Stomach (tissue), 9 donors: ENCODE data around the gene STARD8. TPM values are rescaled to one million over a fixed set of nuclear protein-coding genes. Genes with fewer than 3 reads are reported as not detected.

Experiments used
- DNase-seq, 2 donors: peaks; one replicate each; pipeline versions ENCODE4 v3.0.0 to v3.0.0-alpha.2; 2013 to 2019
- H3K27ac ChIP-seq, 5 donors: fragments of 200-600 bp in 4 of 5; sonication (generic) in 4 of 5; one replicate each; pipeline ENCODE4 v1.5.1; 2013 to 2019; ENCODE audit warnings: mild to moderate bottlenecking in 1 of 5, moderate library complexity in 1 of 5
- H3K27me3 ChIP-seq, 3 donors: fragments of 200-600 bp; sonication (generic); one replicate each; pipeline ENCODE4 v1.5.1; 2017 to 2019; ENCODE audit warnings: mixed run types in 1 of 3
- H3K36me3 ChIP-seq, 4 donors: fragments of 200-600 bp; sonication (generic); 1 replicate in 3 of 4; 2 replicates in 1 of 4; pipeline ENCODE4 v1.5.1; 2016 to 2019
- H3K4me1 ChIP-seq, 4 donors: fragments of 200-600 bp; sonication (generic); one replicate each; pipeline ENCODE4 v1.5.1; 2016 to 2019
- H3K4me3 ChIP-seq, 4 donors: fragments of 200-600 bp; sonication (generic) in 3 of 4; one replicate each; pipeline ENCODE4 v1.5.1; 2016 to 2019; ENCODE audit warnings: mild to moderate bottlenecking in 1 of 4
- H3K9me3 ChIP-seq, 4 donors: fragments of 200-600 bp; sonication (generic); one replicate each; pipeline ENCODE4 v1.5.1; 2016 to 2019
- CTCF ChIP-seq, 7 experiments: fragments of 450-650 bp in 4 of 7; fragments of 200-600 bp in 3 of 7; sonication (generic) in 3 of 7; IDR thresholded peaks; one replicate each; pipeline ENCODE4 v1.5.1; 2016 to 2019; ENCODE audit warnings: antibody characterized with exemption in 7 of 7, control low read depth in 2 of 7, mild to moderate bottlenecking in 1 of 7
- EP300 ChIP-seq: sonication (generic); formaldehyde crosslinking; IDR thresholded peaks from one replicate; pipeline ENCODE4 v1.6.1; 2017; ENCODE audit warnings: antibody characterized with exemption
- POLR2A ChIP-seq, 4 donors: fragments of 450-650 bp; IDR thresholded peaks; one replicate each; pipeline ENCODE4 v1.6.1; 2016; ENCODE audit warnings: antibody characterized with exemption in 4 of 4, control low read depth in 2 of 4, mild to moderate bottlenecking in 1 of 4, moderate library complexity in 1 of 4
- POLR2AphosphoS5 ChIP-seq, 3 donors: sonication (generic); formaldehyde crosslinking; IDR thresholded peaks; one replicate each; pipeline ENCODE4 v1.6.1; 2016; ENCODE audit warnings: antibody characterized with exemption in 3 of 3
- whole genome bisulfite sequencing, 5 donors: extraction: QIAGEN DNeasy Blood & Tissue Kit in 3 of 5; methylation state at CpG; one replicate each; pipeline versions ENCODE4 v1.1.5 to v1.1.7; 2013 to 2018; 5-methylcytosine and 5-hydroxymethylcytosine counted together
- intact Hi-C: fragments of 100-400 bp; cut with DNase I; formaldehyde crosslinking; loops from one replicate; pipeline ENCODE4 v1.15.1; 2023; ENCODE audit warnings: low total_unique reads
- polyA plus RNA-seq, 3 donors: library from polyadenylated mRNA; stranded (reverse); fragments of 200-250 nt; gene quantifications; one replicate each; pipeline ENCODE4 v1.2.3, GENCODE V29; 2013
- small RNA-seq, 4 donors: library from RNA; depleted of rRNA; stranded (forward); fragments of <200 nt; gene quantifications; one replicate each; pipeline ENCODE3, GENCODE V24; 2016
- total RNA-seq, 5 donors: library from RNA; depleted of rRNA; stranded (reverse); fragments of >200 nt; gene quantifications; one replicate each; pipeline versions ENCODE4 v1.1.0 to v1.2.3, GENCODE V29; 2014 to 2016
- donor health status: healthy with polysubstance abuse.
- donor health status: Bipolar disorder and iron deficiency.
- donor health status: healthy.

STARD8 gene
- total and polyA plus RNA-seq, 8 donors = 0.93 to 7.4 (median 2.6) TPM

- no peak overlapping the region for H3K4me3 ChIP-seq
- H3K27me3 ChIP-seq = peaks cover 0 to 9% (median 0%) of the 10 kb centered on the region in 3 donors
- H3K36me3 ChIP-seq = no peaks in the 10 kb centered on the region
- no peak for TF ChIP-seq EP300
- TF ChIP-seq POLR2AphosphoS5 (IDR thresholded peaks at IDR 0.05) = no peak
- no peak for TF ChIP-seq POLR2A (IDR thresholded peaks at IDR 0.05)
- TF ChIP-seq CTCF (IDR thresholded peaks at IDR 0.05) = no peak
- no peak overlapping the region for H3K27ac ChIP-seq
- DNase-seq = no peak
- H3K9me3 ChIP-seq = no peaks in the 10 kb centered on the region
- H3K4me1 ChIP-seq = peaks cover 0 to 10% (median 0%) of the 10 kb centered on the region in 4 donors
- WGBS, 5 donors = 75 to 90% (median 88%) methylated on average over 1 to 2 of the region's 2 CpGs
- intact Hi-C loops = no loop called here
Measured at GRCh38 chrX:68758671-68759070, 111.2 kb downstream of the STARD8 start.

GRCh38 chrX:68761086-68761485, 113.6 kb downstream of the STARD8 start:
- intact Hi-C loops = no loop called here
- Histone ChIP-seq H3K4me1 (peaks cover 0 to 10% (median 0%) of the 10 kb centered on the region in 4 donors), H3K4me3 (no peak overlapping the region), H3K36me3 (no peaks in the 10 kb centered on the region), H3K27ac (no peak overlapping the region), H3K27me3 (peaks cover 0 to 9% (median 0%) of the 10 kb centered on the region in 3 donors), H3K9me3 (no peaks in the 10 kb centered on the region)
- WGBS, 5 donors = 65 to 93% (median 89%) methylated on average over 2 of the region's 2 CpGs
- no peak for DNase-seq
- no peak for TF ChIP-seq POLR2AphosphoS5 (IDR thresholded peaks at IDR 0.05)
- TF ChIP-seq POLR2A (IDR thresholded peaks at IDR 0.05) = no peak
- TF ChIP-seq EP300 = no peak
- TF ChIP-seq CTCF (IDR thresholded peaks at IDR 0.05) = no peak

- Histone ChIP-seq H3K36me3 (no peaks in the 10 kb centered on the region), H3K27me3 (peaks cover 0 to 6% (median 0%) of the 10 kb centered on the region in 3 donors), H3K27ac (no peak overlapping the region), H3K9me3 (no peaks in the 10 kb centered on the region), H3K4me3 (no peak overlapping the region), H3K4me1 (peaks cover 0 to 10% (median 0%) of the 10 kb centered on the region in 4 donors)
- TF ChIP-seq POLR2AphosphoS5 (IDR thresholded peaks at IDR 0.05) (no peak), POLR2A (IDR thresholded peaks at IDR 0.05) (no peak), CTCF (IDR thresholded peaks at IDR 0.05) (no peak), EP300 (no peak)
- intact Hi-C loops = no loop called here
- DNase-seq = peak in 1 of 2 donors; percentile 35
Measured at GRCh38 chrX:68762766-68763165, 115.3 kb downstream of the STARD8 start.

- Histone ChIP-seq H3K27me3 (peaks cover 0 to 4% (median 0%) of the 10 kb centered on the region in 3 donors), H3K4me3 (no peak overlapping the region), H3K27ac (no peak overlapping the region), H3K36me3 (no peaks in the 10 kb centered on the region), H3K9me3 (no peaks in the 10 kb centered on the region), H3K4me1 (peaks cover 0 to 10% (median 0%) of the 10 kb centered on the region in 4 donors)
- DNase-seq = no peak
- TF ChIP-seq POLR2AphosphoS5 (IDR thresholded peaks at IDR 0.05) (no peak), EP300 (no peak), CTCF (IDR thresholded peaks at IDR 0.05) (no peak), POLR2A (IDR thresholded peaks at IDR 0.05) (no peak)
- intact Hi-C loops = no loop called here
- 77 to 93% (median 89%) methylated on average over 4 of the region's 4 CpGs for WGBS, 5 donors
Measured at GRCh38 chrX:68763481-68763880, 116.0 kb downstream of the STARD8 start.

Small RNAs within 50 kb of the gene (small RNA-seq; reads per million reads assigned to genes)
- gene COX6CP12 = 0 reads per million in 4 donors

Other genes starting within 250 kb of the STARD8 start
- gene OPHN1, start 214.2 kb upstream of the STARD8 start, total RNA-seq = 10 to 100 TPM in 3 of 5 donors, 1 to 10 TPM in 2; 4.5 to 76.4 (median 10.9) TPM
- 1 to 10 TPM in 2 of 3 donors, under 1 TPM in 1; 0.78 to 1.4 (median 1.1) TPM for gene OPHN1, start 214.2 kb upstream of the STARD8 start, polyA plus RNA-seq
- 10 to 100 TPM in 4 of 5 donors, 1 to 10 TPM in 1; 1.8 to 47.2 (median 31.4) TPM for gene YIPF6, start 148.6 kb upstream of the STARD8 start, total RNA-seq
- gene YIPF6, start 148.6 kb upstream of the STARD8 start, polyA plus RNA-seq = 1 to 10 TPM; 6.4 to 9.3 (median 6.9) TPM
- 100 to 1,000 TPM in 1 of 5 donors, 10 to 100 TPM in 3, 1 to 10 TPM in 1; 5.8 to 160 (median 26.1) TPM for gene EFNB1, start 181.4 kb downstream of the STARD8 start, total RNA-seq
- gene EFNB1, start 181.4 kb downstream of the STARD8 start, polyA plus RNA-seq = 10 to 100 TPM in 2 of 3 donors, 1 to 10 TPM in 1; 9.2 to 15.0 (median 10.1) TPM